Calu3 (cell line): ENCODE measurements around the gene MASP1. TPM values are rescaled to one million over a fixed set of nuclear protein-coding genes. Genes with fewer than 3 reads are reported as not detected.

Experiments used
- BruUV-seq: library from RNA; stranded (reverse); fragments of 400-500 nt; replicated peaks from 2 replicates; lab custom pipeline; 2021; lab: Mats Ljungman, UMichigan
- CTCF ChIA-PET: fragments of 300-600 bp; sonication (Branson Sonifier 250); formaldehyde crosslinking; loops from one replicate; lab custom pipeline; 2022; ENCODE audit warnings: antibody characterized with exemption; lab: Charles Lee
- DNase-seq: peaks from one replicate; pipeline ENCODE4 v3.0.0; 2022
- H3K27ac Mint-ChIP-seq: one replicate; pipeline ENCODE4 v1.8.0; 2022; ENCODE audit warnings: mixed read lengths; ENCODE audit not compliant: unreplicated experiment
- H3K27me3 Mint-ChIP-seq: one replicate; pipeline ENCODE4 v1.8.0; 2022; ENCODE audit warnings: mixed read lengths; ENCODE audit not compliant: unreplicated experiment
- H3K36me3 Mint-ChIP-seq: one replicate; pipeline ENCODE4 v1.8.0; 2022; ENCODE audit warnings: mild to moderate bottlenecking, moderate library complexity, mixed read lengths; ENCODE audit not compliant: insufficient read depth, unreplicated experiment
- H3K4me1 Mint-ChIP-seq: one replicate; pipeline ENCODE4 v1.8.0; 2022; ENCODE audit warnings: mild to moderate bottlenecking, low read depth, mixed read lengths; ENCODE audit not compliant: unreplicated experiment
- H3K4me3 Mint-ChIP-seq: one replicate; pipeline ENCODE4 v1.8.0; 2022; ENCODE audit warnings: mild to moderate bottlenecking, low read depth, moderate library complexity, mixed read lengths; ENCODE audit not compliant: unreplicated experiment
- H3K9me3 Mint-ChIP-seq: one replicate; pipeline ENCODE4 v1.8.0; 2022; ENCODE audit warnings: low read depth, mixed read lengths; ENCODE audit not compliant: unreplicated experiment
- intact Hi-C: fragments of 100-400 bp; cut with micrococcal nuclease; formaldehyde crosslinking; loops from one replicate; pipeline ENCODE4 v1.10.0; 2022; ENCODE audit not compliant: unreplicated experiment
- total RNA-seq: library from RNA; stranded (reverse); gene quantifications from 2 replicates; pipeline ENCODE4 v1.2.3, GENCODE V29; 2022
- TF ChIP-seq, protein P1 (sequence below): fragments of 200-600 bp; IDR thresholded peaks from one replicate; pipeline ENCODE4 v1.8.0; 2022; ENCODE audit warnings: antibody characterized with exemption; ENCODE audit not compliant: unreplicated experiment

The MASP1 gene
- total RNA-seq, 1 experiment from 2014 or later = 0.59 TPM

DNA sequence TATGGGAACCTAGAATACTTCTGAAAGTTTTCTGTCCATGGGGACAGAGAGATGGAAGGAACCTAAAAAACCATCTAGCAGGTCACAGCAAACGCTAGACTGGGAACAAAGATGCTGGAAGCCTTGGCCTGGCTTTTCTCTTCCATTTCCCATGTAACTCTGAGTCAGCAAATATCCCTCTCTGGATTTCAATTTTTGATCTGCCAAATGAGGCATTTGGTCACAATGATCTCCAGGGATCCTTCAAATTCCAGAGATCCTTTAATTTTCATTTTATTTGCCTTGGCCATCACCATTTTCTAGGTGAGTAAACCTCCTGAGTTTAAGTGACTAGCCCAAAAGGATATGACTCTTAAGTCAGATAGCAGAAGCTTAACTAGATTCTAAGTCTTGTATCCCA lies 54.6 kb downstream of the MASP1 start:
- Mint-ChIP-seq H3K36me3 (no peaks in the 10 kb centered on the region), H3K9me3 (peaks cover 3% of the 10 kb centered on the region)
- CTCF ChIA-PET = no interaction called here

DNA sequence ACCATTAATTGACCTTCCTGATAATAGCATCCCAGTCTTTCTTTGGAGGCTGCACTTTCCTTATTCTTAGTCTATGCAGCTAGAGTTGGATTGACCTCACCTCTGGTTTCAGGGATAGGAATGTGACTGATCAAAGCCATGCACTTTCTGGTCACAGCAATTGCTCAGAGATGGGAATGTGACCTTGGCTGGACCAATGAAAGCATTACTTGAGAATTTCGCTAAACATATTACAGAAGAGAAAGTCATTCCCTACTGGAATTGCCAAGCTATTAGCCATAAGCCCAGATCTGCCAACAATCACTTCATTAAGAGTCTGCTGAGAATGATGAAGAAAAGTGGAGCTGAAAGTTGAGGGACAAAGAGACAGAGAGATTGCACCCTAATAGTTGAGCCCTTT lies 61.5 kb downstream of the MASP1 start:
- intact Hi-C loops = no loop called here
- DNase-seq = no peak
- Mint-ChIP-seq H3K27ac (no peak overlapping the region), H3K4me1 (peaks cover 21% of the 10 kb centered on the region), H3K36me3 (no peaks in the 10 kb centered on the region), H3K9me3 (no peaks in the 10 kb centered on the region), H3K4me3 (no peak overlapping the region), H3K27me3 (peaks cover 14% of the 10 kb centered on the region)
- TF ChIP-seq, protein P1, sequence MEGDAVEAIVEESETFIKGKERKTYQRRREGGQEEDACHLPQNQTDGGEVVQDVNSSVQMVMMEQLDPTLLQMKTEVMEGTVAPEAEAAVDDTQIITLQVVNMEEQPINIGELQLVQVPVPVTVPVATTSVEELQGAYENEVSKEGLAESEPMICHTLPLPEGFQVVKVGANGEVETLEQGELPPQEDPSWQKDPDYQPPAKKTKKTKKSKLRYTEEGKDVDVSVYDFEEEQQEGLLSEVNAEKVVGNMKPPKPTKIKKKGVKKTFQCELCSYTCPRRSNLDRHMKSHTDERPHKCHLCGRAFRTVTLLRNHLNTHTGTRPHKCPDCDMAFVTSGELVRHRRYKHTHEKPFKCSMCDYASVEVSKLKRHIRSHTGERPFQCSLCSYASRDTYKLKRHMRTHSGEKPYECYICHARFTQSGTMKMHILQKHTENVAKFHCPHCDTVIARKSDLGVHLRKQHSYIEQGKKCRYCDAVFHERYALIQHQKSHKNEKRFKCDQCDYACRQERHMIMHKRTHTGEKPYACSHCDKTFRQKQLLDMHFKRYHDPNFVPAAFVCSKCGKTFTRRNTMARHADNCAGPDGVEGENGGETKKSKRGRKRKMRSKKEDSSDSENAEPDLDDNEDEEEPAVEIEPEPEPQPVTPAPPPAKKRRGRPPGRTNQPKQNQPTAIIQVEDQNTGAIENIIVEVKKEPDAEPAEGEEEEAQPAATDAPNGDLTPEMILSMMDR = no peak
- BruUV-seq = no TSS peak
- CTCF ChIA-PET = no interaction called here

More for the DNA sequence above, 54.6 kb downstream of the MASP1 start:
- no peaks in the 10 kb centered on the region for H3K4me1 Mint-ChIP-seq
- no TSS peak for BruUV-seq
- no peak for DNase-seq
- H3K27ac Mint-ChIP-seq = no peak overlapping the region
- H3K27me3 Mint-ChIP-seq = peaks cover 7% of the 10 kb centered on the region
- intact Hi-C loops = no loop called here
- no peak overlapping the region for H3K4me3 Mint-ChIP-seq
- TF ChIP-seq, protein P1 = no peak

DNA sequence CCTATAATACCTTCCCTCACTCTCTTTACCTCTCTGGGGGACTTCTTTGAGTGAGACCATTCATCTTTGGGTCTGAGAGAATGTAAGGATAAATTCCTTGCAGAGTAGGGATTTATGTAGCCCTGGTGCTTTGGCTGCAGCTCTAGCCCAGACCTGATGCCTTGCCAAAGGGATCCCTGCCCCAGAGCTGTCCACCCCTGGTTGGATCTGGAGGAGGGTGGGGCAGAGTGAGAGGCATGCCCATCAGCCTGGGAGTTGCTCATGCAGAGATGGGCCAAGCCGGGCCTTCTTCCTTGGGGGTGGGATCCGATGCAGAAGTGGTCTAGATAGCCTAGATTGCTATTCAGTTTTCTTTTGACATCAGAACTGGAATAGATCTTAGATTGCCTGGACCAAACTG lies 62.8 kb downstream of the MASP1 start:
- TF ChIP-seq, protein P1 = no peak
- H3K4me1 Mint-ChIP-seq = peaks cover 23% of the 10 kb centered on the region
- H3K4me3 Mint-ChIP-seq = no peak overlapping the region
- BruUV-seq = no TSS peak
- no peaks in the 10 kb centered on the region for H3K9me3 Mint-ChIP-seq
- peaks cover 14% of the 10 kb centered on the region for H3K27me3 Mint-ChIP-seq
- H3K36me3 Mint-ChIP-seq = no peaks in the 10 kb centered on the region
- CTCF ChIA-PET = no interaction called here
- no peak overlapping the region for H3K27ac Mint-ChIP-seq
- DNase-seq = no peak
- intact Hi-C loops = no loop called here

DNA sequence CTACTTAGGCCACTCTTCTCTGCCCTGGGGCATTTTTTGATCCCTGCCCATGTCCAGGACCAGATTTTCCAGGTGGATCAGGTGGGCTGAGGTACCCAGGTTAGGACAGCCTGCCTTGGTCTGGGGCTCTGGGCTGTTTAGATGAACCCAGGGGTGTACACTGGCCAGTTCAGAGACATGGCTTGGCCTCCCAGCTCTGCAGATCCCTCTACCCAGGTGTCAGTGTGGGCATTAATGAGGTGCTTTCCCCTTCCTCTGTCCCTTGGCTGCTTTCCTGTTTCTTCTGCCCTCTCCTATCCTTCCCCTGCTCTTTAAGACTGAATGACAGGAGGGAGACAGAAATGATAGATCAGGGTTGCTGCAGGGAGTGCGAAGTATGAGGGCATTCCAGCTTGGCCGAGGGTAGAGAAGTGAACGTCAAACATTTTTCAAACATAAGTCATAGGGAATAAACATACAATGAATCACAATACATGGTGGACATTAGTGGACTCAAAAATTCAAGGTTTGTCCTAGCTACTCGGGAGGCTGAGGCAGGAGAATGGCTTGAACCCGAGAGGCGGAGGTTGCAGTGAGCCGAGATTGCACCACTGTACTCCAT lies 63.8 kb downstream of the MASP1 start:
- Mint-ChIP-seq H3K4me3 (no peak overlapping the region), H3K27me3 (peaks cover 14% of the 10 kb centered on the region), H3K36me3 (no peaks in the 10 kb centered on the region), H3K4me1 (peaks cover 32% of the 10 kb centered on the region), H3K9me3 (no peaks in the 10 kb centered on the region), H3K27ac (no peak overlapping the region)
- intact Hi-C loops = no loop called here
- TF ChIP-seq, protein P1 = no peak
- peak; percentile 20 for DNase-seq
- CTCF ChIA-PET = interaction anchor here (0.9 to 1.3 kb wide), 2 partner anchors 37 to 92 kb away, joined by 3 read pairs; no protein-coding TSS in a partner anchor
- BruUV-seq = no TSS peak
